GM12878 (cell line): ENCODE measurements around the gene FAM117B.

Experiments used
- BCL11A ChIP-seq: IDR thresholded peaks from 2 replicates; pipeline ENCODE4 v1.6.1; 2011; ENCODE audit warnings: low read depth, low read length
- CBFB ChIP-seq: IDR thresholded peaks from 2 replicates; pipeline ENCODE4 v1.6.1; 2016; ENCODE audit warnings: antibody characterized with exemption, low read depth
- CHD1 ChIP-seq: IDR thresholded peaks from 2 replicates; pipeline ENCODE4 v1.6.1; 2012; ENCODE audit warnings: low read depth, low read length, improper control_type of control experiment
- CREB1 ChIP-seq: IDR thresholded peaks from 2 replicates; pipeline ENCODE4 v1.6.1; 2012; ENCODE audit warnings: low read depth, mild to moderate bottlenecking, inconsistent platforms
- CTCF ChIP-seq, 3 experiments: IDR thresholded peaks in 2 of 3; conservative IDR thresholded peaks in 1 of 3; 2 replicates each; pipeline ENCODE4 v1.5.1; 2011; ENCODE audit warnings: low read depth in 3 of 3, low read length in 3 of 3, mild to moderate bottlenecking in 3 of 3, control low read depth in 2 of 3, moderate library complexity in 2 of 3, inconsistent platforms in 1 of 3, mixed read lengths in 1 of 3; ENCODE audit not compliant: control insufficient read depth in 2 of 3, insufficient read depth in 1 of 3; ENCODE audit errors: extremely low read depth in 1 of 3
- EZH2 ChIP-seq: IDR thresholded peaks from 2 replicates; pipeline ENCODE4 v1.6.1; 2012; ENCODE audit warnings: low read depth, mild to moderate bottlenecking, control low read depth, inconsistent platforms, low read length, borderline replicate concordance; ENCODE audit not compliant: control insufficient read depth
- POLR2A ChIP-seq: IDR thresholded peaks from 2 replicates; pipeline ENCODE4 v1.6.1; 2011; ENCODE audit warnings: low read depth, mild to moderate bottlenecking, low read length
- RAD21 ChIP-seq: IDR thresholded peaks from 2 replicates; pipeline ENCODE4 v1.6.1; 2011; ENCODE audit warnings: mild to moderate bottlenecking, low read depth, low read length, moderate library complexity; ENCODE audit not compliant: insufficient read depth
- RELA ChIP-seq: fragments of 450-650 bp; IDR thresholded peaks from 2 replicates; pipeline ENCODE4 v1.8.0; 2014; ENCODE audit warnings: borderline replicate concordance; ENCODE audit not compliant: partially characterized antibody
- SPI1 ChIP-seq: IDR thresholded peaks from 2 replicates; pipeline ENCODE4 v1.6.1; 2011; ENCODE audit warnings: low read depth, mild to moderate bottlenecking, low read length, moderate library complexity, borderline replicate concordance; ENCODE audit not compliant: insufficient read depth
- YY1 ChIP-seq: IDR thresholded peaks from 2 replicates; pipeline ENCODE4 v1.6.1; 2011; ENCODE audit warnings: low read depth, mild to moderate bottlenecking, low read length
- ZNF217 ChIP-seq: fragments of 450-650 bp; IDR thresholded peaks from 2 replicates; pipeline ENCODE4 v1.6.1; 2017; ENCODE audit warnings: antibody characterized with exemption, mild to moderate bottlenecking
- TF ChIP-seq, protein P1 (sequence below): fragments of 450-650 bp; IDR thresholded peaks from 2 replicates; pipeline ENCODE4 v1.6.1; 2016; ENCODE audit warnings: mild to moderate bottlenecking, moderate library complexity, borderline replicate concordance
- TF ChIP-seq, protein P2 (sequence below): IDR thresholded peaks from 2 replicates; pipeline ENCODE4 v1.6.1; 2011; ENCODE audit warnings: borderline replicate concordance, low read depth, mild to moderate bottlenecking, moderate library complexity, low read length; ENCODE audit not compliant: insufficient read depth, poor library complexity, severe bottlenecking

DNA sequence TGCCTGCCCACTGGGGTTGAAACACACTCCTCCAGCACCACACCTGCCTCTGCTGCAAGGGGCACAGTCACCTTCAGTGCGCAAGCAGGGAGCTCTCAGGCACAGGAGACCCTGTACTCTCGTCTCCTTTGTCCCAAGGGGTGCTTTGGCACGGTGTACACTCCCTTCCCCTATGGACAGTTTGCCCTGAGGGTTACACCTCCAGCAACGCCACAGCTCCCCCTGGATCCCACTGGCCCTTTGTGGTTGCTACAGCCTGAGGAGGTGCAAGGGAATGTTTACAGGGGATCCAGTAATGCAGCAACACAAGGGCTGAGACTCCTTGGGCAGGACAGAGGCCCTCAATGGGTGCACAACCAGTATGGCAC, 45.2 kb upstream of the FAM117B start:
- TF ChIP-seq RELA (no peak), CTCF (IDR thresholded peaks at IDR 0.05 in 2 of 3, conservative IDR thresholded peaks at IDR 0.05 in 1 of 3; ENCODE audit: control insufficient read depth in 2 of 3, extremely low read depth in 1 of 3, insufficient read depth in 1 of 3, low read depth in 3 of 3, low read length in 3 of 3) (no peak), ZNF217 (no peak), EZH2 (no peak), POLR2A (no peak), CREB1 (no peak), CBFB (no peak), BCL11A (no peak), CHD1 (no peak), RAD21 (no peak), YY1 (no peak), SPI1 (no peak)
- TF ChIP-seq, protein P1, sequence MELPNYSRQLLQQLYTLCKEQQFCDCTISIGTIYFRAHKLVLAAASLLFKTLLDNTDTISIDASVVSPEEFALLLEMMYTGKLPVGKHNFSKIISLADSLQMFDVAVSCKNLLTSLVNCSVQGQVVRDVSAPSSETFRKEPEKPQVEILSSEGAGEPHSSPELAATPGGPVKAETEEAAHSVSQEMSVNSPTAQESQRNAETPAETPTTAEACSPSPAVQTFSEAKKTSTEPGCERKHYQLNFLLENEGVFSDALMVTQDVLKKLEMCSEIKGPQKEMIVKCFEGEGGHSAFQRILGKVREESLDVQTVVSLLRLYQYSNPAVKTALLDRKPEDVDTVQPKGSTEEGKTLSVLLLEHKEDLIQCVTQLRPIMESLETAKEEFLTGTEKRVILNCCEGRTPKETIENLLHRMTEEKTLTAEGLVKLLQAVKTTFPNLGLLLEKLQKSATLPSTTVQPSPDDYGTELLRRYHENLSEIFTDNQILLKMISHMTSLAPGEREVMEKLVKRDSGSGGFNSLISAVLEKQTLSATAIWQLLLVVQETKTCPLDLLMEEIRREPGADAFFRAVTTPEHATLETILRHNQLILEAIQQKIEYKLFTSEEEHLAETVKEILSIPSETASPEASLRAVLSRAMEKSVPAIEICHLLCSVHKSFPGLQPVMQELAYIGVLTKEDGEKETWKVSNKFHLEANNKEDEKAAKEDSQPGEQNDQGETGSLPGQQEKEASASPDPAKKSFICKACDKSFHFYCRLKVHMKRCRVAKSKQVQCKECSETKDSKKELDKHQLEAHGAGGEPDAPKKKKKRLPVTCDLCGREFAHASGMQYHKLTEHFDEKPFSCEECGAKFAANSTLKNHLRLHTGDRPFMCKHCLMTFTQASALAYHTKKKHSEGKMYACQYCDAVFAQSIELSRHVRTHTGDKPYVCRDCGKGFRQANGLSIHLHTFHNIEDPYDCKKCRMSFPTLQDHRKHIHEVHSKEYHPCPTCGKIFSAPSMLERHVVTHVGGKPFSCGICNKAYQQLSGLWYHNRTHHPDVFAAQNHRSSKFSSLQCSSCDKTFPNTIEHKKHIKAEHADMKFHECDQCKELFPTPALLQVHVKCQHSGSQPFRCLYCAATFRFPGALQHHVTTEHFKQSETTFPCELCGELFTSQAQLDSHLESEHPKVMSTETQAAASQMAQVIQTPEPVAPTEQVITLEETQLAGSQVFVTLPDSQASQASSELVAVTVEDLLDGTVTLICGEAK: no peak
- TF ChIP-seq, protein P2, sequence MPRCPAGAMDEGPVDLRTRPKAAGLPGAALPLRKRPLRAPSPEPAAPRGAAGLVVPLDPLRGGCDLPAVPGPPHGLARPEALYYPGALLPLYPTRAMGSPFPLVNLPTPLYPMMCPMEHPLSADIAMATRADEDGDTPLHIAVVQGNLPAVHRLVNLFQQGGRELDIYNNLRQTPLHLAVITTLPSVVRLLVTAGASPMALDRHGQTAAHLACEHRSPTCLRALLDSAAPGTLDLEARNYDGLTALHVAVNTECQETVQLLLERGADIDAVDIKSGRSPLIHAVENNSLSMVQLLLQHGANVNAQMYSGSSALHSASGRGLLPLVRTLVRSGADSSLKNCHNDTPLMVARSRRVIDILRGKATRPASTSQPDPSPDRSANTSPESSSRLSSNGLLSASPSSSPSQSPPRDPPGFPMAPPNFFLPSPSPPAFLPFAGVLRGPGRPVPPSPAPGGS: no peak
